ENCODE measurements around the gene PHACTR1. TPM values are rescaled to one million over a fixed set of nuclear protein-coding genes. Genes with fewer than 3 reads are reported as not detected.

Gene PHACTR1
- total and polyA plus RNA-seq, 8 donors: 0.46 to 17.4 (median 6.4) TPM; not detected in 1

DNA sequence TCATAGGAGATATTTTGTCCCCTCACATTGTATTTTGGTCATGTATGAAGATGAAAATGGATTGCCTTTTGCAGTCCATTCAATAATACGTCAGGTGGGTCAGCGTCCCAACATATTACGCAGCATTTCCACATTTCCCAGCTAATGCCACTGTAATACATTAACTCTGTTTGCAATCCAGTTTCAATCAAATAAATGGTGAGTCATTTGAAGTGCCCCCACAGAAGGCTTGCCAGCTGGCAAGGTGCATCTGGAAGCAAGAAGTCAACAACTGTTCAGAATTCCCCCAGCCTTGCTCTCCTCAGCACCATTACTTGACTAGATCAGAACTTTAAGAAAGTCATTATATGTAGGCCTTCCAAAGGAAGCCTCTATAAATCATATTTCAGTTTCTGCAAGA is 50.4 kb downstream of the PHACTR1 start:
- 87 to 95% (median 89%) methylated on average over 3 of the region's 3 CpGs for WGBS, 5 donors
- intact Hi-C loops (cut with DNase I; ENCODE audit: low total_unique reads): no loop called here
- Histone ChIP-seq H3K27ac (no peak overlapping the region), H3K36me3 (no peaks in the 10 kb centered on the region), H3K4me3 (no peak overlapping the region), H3K9me3 (no peaks in the 10 kb centered on the region), H3K4me1 (no peaks in the 10 kb centered on the region), H3K27me3 (peaks cover 0 to 9% (median 0%) of the 10 kb centered on the region in 3 donors)
- no peak for DNase-seq
- TF ChIP-seq POLR2A (IDR thresholded peaks at IDR 0.05): no peak
- no peak for TF ChIP-seq POLR2AphosphoS5 (IDR thresholded peaks at IDR 0.05)
- TF ChIP-seq, protein P1, sequence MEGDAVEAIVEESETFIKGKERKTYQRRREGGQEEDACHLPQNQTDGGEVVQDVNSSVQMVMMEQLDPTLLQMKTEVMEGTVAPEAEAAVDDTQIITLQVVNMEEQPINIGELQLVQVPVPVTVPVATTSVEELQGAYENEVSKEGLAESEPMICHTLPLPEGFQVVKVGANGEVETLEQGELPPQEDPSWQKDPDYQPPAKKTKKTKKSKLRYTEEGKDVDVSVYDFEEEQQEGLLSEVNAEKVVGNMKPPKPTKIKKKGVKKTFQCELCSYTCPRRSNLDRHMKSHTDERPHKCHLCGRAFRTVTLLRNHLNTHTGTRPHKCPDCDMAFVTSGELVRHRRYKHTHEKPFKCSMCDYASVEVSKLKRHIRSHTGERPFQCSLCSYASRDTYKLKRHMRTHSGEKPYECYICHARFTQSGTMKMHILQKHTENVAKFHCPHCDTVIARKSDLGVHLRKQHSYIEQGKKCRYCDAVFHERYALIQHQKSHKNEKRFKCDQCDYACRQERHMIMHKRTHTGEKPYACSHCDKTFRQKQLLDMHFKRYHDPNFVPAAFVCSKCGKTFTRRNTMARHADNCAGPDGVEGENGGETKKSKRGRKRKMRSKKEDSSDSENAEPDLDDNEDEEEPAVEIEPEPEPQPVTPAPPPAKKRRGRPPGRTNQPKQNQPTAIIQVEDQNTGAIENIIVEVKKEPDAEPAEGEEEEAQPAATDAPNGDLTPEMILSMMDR (IDR thresholded peaks at IDR 0.05): no peak
- TF ChIP-seq EP300 (IDR thresholded peaks at IDR 0.05): no peak

DNA sequence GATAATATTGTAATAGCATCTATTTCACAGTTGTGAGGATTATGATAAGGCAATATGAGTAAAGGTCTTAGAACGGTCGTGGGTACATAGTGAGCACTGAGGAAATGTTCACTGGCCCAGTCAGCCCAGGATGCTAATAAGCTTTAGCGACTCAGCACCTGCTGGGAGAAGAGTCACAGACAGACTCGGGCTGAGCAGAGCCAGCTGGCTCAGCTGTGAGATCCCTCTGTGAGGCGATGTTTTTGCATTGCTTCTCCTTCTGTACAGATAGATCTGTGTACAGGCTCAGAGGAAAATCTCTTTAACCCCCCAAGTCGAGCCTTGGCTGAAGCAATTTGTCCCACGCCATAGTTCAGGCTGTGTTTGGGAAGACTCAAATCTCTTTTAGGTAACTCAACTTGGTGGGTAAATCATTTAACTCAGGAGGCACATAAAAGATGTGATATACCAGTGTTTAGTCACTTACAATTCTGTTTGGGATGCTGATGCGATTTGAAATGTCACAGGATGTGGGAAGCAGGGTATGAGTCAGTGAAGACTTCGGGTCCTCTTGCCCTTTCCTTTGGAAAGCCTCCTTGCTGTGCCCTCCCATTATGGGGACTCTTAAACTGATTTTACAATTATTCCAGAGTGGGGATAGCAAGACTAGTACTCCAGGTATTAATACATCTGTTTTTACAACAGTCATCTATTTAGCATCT is 53.1 kb downstream of the PHACTR1 start:
- no peak for DNase-seq
- Histone ChIP-seq H3K27me3 (peaks cover 0 to 13% (median 0%) of the 10 kb centered on the region in 3 donors), H3K27ac (no peak overlapping the region), H3K4me3 (no peak overlapping the region), H3K9me3 (no peaks in the 10 kb centered on the region), H3K4me1 (no peaks in the 10 kb centered on the region), H3K36me3 (no peaks in the 10 kb centered on the region)
- TF ChIP-seq POLR2A (IDR thresholded peaks at IDR 0.05) (no peak), EP300 (IDR thresholded peaks at IDR 0.05) (no peak), POLR2AphosphoS5 (IDR thresholded peaks at IDR 0.05) (no peak)
- TF ChIP-seq, protein P1 (IDR thresholded peaks at IDR 0.05): no peak
- intact Hi-C loops (cut with DNase I; ENCODE audit: low total_unique reads): no loop called here
- WGBS, 5 donors: 56 to 71% (median 65%) methylated on average over 9 of the region's 9 CpGs

DNA sequence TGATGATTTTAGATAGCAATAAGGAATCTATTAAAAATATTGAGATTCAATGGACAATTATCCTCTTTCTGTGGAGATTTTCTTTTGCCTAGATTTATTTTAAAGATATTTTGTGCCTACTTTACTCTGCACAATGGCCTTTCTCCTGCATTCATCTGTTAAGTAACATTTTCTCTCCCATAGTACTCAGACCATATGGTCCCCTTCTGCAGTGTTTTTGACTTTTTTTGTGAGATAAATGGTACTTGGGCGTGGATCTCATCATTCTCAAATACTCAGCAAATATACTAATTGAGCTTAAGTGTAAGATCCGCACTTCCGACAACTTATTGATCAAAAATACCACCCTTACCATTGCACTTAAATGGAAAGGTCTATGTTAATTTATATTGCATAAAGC is 55.8 kb downstream of the PHACTR1 start:
- no peak overlapping the region for H3K27ac ChIP-seq
- peaks cover 0 to 13% (median 0%) of the 10 kb centered on the region in 3 donors for H3K27me3 ChIP-seq
- WGBS, 5 donors: 78 to 83% (median 81%) methylated on average over 3 of the region's 3 CpGs
- H3K4me1 ChIP-seq: no peaks in the 10 kb centered on the region
- no peaks in the 10 kb centered on the region for H3K36me3 ChIP-seq
- intact Hi-C loops (cut with DNase I; ENCODE audit: low total_unique reads): no loop called here
- H3K4me3 ChIP-seq: no peak overlapping the region
- TF ChIP-seq, protein P1 (IDR thresholded peaks at IDR 0.05): no peak
- no peaks in the 10 kb centered on the region for H3K9me3 ChIP-seq
- no peak for DNase-seq

DNA sequence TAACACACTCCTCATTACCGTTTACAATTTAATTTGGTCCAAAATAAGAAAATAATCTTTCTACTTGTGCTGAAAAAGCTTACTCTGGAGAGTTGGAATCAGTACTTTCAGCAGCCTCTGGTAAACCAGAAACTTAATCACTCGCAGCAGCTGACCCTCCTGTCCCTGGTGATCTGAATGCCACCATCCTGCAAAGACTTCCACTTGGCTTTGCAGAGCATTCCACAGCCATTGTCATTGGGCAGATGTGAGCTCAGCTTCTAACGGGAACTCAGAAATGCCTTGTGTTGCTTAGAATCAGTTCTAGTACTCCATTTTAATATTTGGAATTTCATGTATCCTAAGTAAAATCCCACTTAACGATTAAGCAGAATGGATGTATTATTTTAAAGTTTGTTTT is 59.7 kb downstream of the PHACTR1 start:
- WGBS, 5 donors: 59 to 75% (median 70%) methylated on average over 4 of the region's 4 CpGs
- H3K9me3 ChIP-seq: no peaks in the 10 kb centered on the region
- no peak overlapping the region for H3K27ac ChIP-seq
- intact Hi-C loops (cut with DNase I; ENCODE audit: low total_unique reads): no loop called here
- H3K4me1 ChIP-seq: no peaks in the 10 kb centered on the region
- TF ChIP-seq POLR2A (IDR thresholded peaks at IDR 0.05) (no peak), EP300 (IDR thresholded peaks at IDR 0.05) (no peak), POLR2AphosphoS5 (IDR thresholded peaks at IDR 0.05) (no peak)
- TF ChIP-seq, protein P1 (IDR thresholded peaks at IDR 0.05): no peak
- peaks cover 0 to 16% (median 0%) of the 10 kb centered on the region in 3 donors for H3K27me3 ChIP-seq
- no peaks in the 10 kb centered on the region for H3K36me3 ChIP-seq
- DNase-seq: no peak
- H3K4me3 ChIP-seq: no peak overlapping the region

Data from stomach (tissue), 9 donors.